ENCODE results near the gene CAMK1D.

GRCh38 chr10:12629767-12630165 is 280.4 kb downstream of the CAMK1D start:
- no peak for TF ChIP-seq CTCF (IDR thresholded peaks at IDR 0.05 in 2 of 3, conservative IDR thresholded peaks at IDR 0.05 in 1 of 3; ENCODE audit: control insufficient read depth in 2 of 3, extremely low read depth in 1 of 3, insufficient read depth in 1 of 3, low read depth in 3 of 3, low read length in 3 of 3)
- no peak for TF ChIP-seq POLR2A (IDR thresholded peaks at IDR 0.05; ENCODE audit: low read depth, low read length)
- no peak for TF ChIP-seq GABPA (IDR thresholded peaks at IDR 0.05; ENCODE audit: low read depth)
- no peak for TF ChIP-seq CEBPZ (IDR thresholded peaks at IDR 0.05; ENCODE audit: low read depth, low read length)
- TF ChIP-seq PML (IDR thresholded peaks at IDR 0.05; ENCODE audit: low read length): no peak
- no peak for TF ChIP-seq KDM1A (IDR thresholded peaks at IDR 0.05; ENCODE audit: borderline replicate concordance)
- no peak for TF ChIP-seq CREM (IDR thresholded peaks at IDR 0.05; ENCODE audit: low read depth)
- TF ChIP-seq SREBF1 (IDR thresholded peaks at IDR 0.05; ENCODE audit: low read length): no peak
- TF ChIP-seq EP300 (IDR thresholded peaks at IDR 0.05; ENCODE audit: borderline replicate concordance in 1 of 2, control insufficient read depth in 1 of 2, low read depth in 2 of 2, low read length in 2 of 2): no peak
- no peak for TF ChIP-seq PBX3 (IDR thresholded peaks at IDR 0.05; ENCODE audit: insufficient replicate concordance, low read depth, low read length)
- TF ChIP-seq SUZ12 (IDR thresholded peaks at IDR 0.05; ENCODE audit: unreplicated experiment): no peak

Measured in GM12878 (cell line).